Esophagus muscularis mucosa (tissue), 4 donors: ENCODE results near the gene TIMP2. TPM values are rescaled to one million over a fixed set of nuclear protein-coding genes. Genes with fewer than 3 reads are reported as not detected.
A peak's percentile ranks its signal among the peaks of the same experiment; 100 is the strongest.

ENCODE experiments used
- DNase-seq: peaks from one replicate; pipeline ENCODE4 v3.0.0-alpha.2; 2017; ENCODE audit errors: extremely low spot score
- H3K27ac ChIP-seq, 4 donors: fragments of 200-600 bp; sonication (generic); replicated peaks in 1 of 4; 1 replicate in 3 of 4; 2 replicates in 1 of 4; pipeline ENCODE4 v1.5.1; 2016 to 2019; ENCODE audit warnings: mild to moderate bottlenecking in 1 of 4
- H3K27me3 ChIP-seq, 4 donors: fragments of 200-600 bp; sonication (generic); one replicate each; pipeline versions ENCODE4 v1.5.1 to v1.6.0; 2016 to 2019
- H3K36me3 ChIP-seq, 4 donors: fragments of 200-600 bp; sonication (generic); one replicate each; pipeline ENCODE4 v1.5.1; 2016 to 2019
- H3K4me1 ChIP-seq, 4 donors: fragments of 200-600 bp; sonication (generic); one replicate each; pipeline ENCODE4 v1.5.1; 2016 to 2019
- H3K4me3 ChIP-seq, 4 donors: fragments of 200-600 bp; sonication (generic); 1 replicate in 2 of 4; 2 replicates in 2 of 4; pipeline ENCODE4 v1.5.1; 2016 to 2019; ENCODE audit warnings: mild to moderate bottlenecking in 4 of 4, moderate library complexity in 1 of 4
- H3K9me3 ChIP-seq, 4 donors: fragments of 200-600 bp; sonication (generic); 1 replicate in 3 of 4; 2 replicates in 1 of 4; pipeline ENCODE4 v1.5.1; 2016 to 2019
- EP300 ChIP-seq: sonication (generic); formaldehyde crosslinking; IDR thresholded peaks from one replicate; pipeline ENCODE4 v1.6.1; 2017; ENCODE audit warnings: antibody characterized with exemption
- POLR2A ChIP-seq: fragments of 450-650 bp; IDR thresholded peaks from one replicate; pipeline ENCODE4 v1.6.1; 2017; ENCODE audit warnings: antibody characterized with exemption, moderate library complexity, mild to moderate bottlenecking, low read depth
- POLR2AphosphoS5 ChIP-seq, 2 donors: sonication (generic); formaldehyde crosslinking; IDR thresholded peaks; one replicate each; pipeline ENCODE4 v1.6.1; 2017; ENCODE audit warnings: antibody characterized with exemption in 2 of 2
- WGBS: methylation state at CpG from one replicate; pipeline ENCODE4 v1.1.5; 2018; 5-methylcytosine and 5-hydroxymethylcytosine counted together
- intact Hi-C: fragments of 100-400 bp; cut with DNase I; formaldehyde crosslinking; loops from one replicate; pipeline ENCODE4 v1.15.1; 2023
- total RNA-seq, 4 donors: library from RNA; depleted of rRNA; stranded (reverse); fragments of >200 nt; gene quantifications; one replicate each; pipeline versions ENCODE4 v1.1.0 to v1.2.1, GENCODE V29; 2016
- TF ChIP-seq, protein P1 (sequence below), 3 experiments: fragments of 200-600 bp in 2 of 3; fragments of 450-650 bp in 1 of 3; sonication (generic) in 2 of 3; IDR thresholded peaks; one replicate each; pipeline ENCODE4 v1.5.1; 2017 to 2019; ENCODE audit warnings: antibody characterized with exemption in 3 of 3, mild to moderate bottlenecking in 2 of 3, moderate library complexity in 1 of 3

Gene TIMP2
- total RNA-seq, 4 donors from 2014 or later: 177 to 315 (median 229) TPM

DNA sequence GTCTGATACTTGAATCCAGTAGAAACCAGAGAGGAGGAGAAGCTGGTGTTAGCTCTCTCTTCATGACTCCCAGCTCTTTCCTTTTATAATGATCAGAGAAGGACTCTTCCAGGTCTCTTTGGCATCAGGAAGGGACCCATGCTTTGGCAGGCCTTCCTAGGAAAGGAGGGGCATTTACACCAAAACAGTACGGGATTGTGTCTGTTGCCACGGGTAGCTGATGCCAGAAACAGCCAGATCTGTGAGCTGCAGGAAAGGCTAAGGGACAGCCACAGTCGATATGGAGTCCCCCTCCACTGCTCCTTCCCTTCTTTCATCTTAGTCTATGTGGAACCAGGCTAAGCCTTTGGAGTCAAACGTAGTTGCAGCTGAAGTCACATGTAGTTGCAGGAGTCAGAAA is 31.5 kb downstream of the TIMP2 start:
- Histone ChIP-seq H3K4me1 (peaks cover 81 to 100% (median 100%) of the 10 kb centered on the region in 4 donors), H3K9me3 (no peaks in the 10 kb centered on the region), H3K36me3 (peaks cover 0 to 21% (median 3%) of the 10 kb centered on the region in 4 donors), H3K4me3 (no peak overlapping the region), H3K27me3 (no peaks in the 10 kb centered on the region), H3K27ac (peak overlapping the region in 2 of 4 donors; percentile 4 to 37)
- 9% methylated on average over 4 of the region's 4 CpGs for WGBS
- TF ChIP-seq, protein P1, sequence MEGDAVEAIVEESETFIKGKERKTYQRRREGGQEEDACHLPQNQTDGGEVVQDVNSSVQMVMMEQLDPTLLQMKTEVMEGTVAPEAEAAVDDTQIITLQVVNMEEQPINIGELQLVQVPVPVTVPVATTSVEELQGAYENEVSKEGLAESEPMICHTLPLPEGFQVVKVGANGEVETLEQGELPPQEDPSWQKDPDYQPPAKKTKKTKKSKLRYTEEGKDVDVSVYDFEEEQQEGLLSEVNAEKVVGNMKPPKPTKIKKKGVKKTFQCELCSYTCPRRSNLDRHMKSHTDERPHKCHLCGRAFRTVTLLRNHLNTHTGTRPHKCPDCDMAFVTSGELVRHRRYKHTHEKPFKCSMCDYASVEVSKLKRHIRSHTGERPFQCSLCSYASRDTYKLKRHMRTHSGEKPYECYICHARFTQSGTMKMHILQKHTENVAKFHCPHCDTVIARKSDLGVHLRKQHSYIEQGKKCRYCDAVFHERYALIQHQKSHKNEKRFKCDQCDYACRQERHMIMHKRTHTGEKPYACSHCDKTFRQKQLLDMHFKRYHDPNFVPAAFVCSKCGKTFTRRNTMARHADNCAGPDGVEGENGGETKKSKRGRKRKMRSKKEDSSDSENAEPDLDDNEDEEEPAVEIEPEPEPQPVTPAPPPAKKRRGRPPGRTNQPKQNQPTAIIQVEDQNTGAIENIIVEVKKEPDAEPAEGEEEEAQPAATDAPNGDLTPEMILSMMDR (IDR thresholded peaks at IDR 0.05): no peak
- TF ChIP-seq POLR2AphosphoS5 (IDR thresholded peaks at IDR 0.05) (no peak), EP300 (no peak), POLR2A (no peak)
- no peak for DNase-seq
- intact Hi-C loops: no loop called here

DNA sequence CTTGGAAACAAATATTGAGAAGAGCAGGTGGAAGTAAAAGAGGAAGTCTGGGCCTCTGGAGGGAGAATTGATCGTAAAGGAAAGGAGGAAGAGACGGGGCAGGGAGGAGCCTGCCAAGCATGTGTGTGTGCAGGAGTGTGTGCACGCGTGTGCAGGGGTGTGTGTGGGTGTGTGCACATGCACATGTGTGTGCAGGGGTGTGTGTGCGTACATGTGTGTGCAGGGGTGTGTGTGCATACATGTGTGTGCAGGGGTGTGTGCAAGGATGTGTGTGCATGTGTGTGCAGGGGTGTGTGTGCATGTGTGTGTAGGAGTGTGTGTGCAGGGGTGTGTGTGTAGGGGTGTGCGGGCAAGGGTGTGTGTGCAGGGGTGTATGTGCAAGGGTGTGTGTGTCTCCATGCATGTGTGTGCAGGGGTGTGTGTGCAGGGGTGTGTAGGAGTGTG is 32.2 kb downstream of the TIMP2 start:
- Histone ChIP-seq H3K4me3 (no peak overlapping the region), H3K27me3 (no peaks in the 10 kb centered on the region), H3K9me3 (no peaks in the 10 kb centered on the region), H3K36me3 (peaks cover 0 to 16% (median 0%) of the 10 kb centered on the region in 4 donors), H3K4me1 (peaks cover 75 to 100% (median 97%) of the 10 kb centered on the region in 4 donors), H3K27ac (peak overlapping the region in 2 of 4 donors; percentile 31 to 34)
- TF ChIP-seq, protein P1 (IDR thresholded peaks at IDR 0.05): no peak
- no peak for TF ChIP-seq EP300
- no peak for TF ChIP-seq POLR2AphosphoS5 (IDR thresholded peaks at IDR 0.05)
- no peak for TF ChIP-seq POLR2A
- intact Hi-C loops: no loop called here
- 66% methylated on average over 6 of the region's 6 CpGs for WGBS
- no peak for DNase-seq

DNA sequence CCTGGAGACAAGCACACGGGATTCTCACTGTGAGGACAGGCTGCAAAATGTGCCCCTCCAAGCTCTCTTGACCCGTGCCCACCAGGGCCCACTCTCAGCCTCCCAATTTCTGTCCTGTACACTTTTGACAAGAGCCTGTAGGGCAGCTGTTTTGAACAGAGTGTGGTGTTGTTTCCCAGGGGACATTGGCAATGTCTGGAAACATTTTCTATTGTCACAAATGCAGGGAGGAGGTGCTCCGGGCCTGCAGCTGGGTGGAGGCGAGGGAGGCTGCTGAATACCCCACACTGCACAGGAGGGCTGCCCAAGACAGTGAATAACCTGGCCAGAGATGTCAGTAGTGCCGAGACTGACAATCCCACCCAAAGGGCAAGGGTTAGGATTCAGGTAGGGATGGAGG is 32.7 kb downstream of the TIMP2 start:
- no peaks in the 10 kb centered on the region for H3K27me3 ChIP-seq
- no peaks in the 10 kb centered on the region for H3K9me3 ChIP-seq
- no peak for DNase-seq
- intact Hi-C loops: no loop called here
- H3K4me3 ChIP-seq: no peak overlapping the region
- peaks cover 0 to 12% (median 0%) of the 10 kb centered on the region in 4 donors for H3K36me3 ChIP-seq
- 45% methylated on average over 3 of the region's 5 CpGs for WGBS
- peak overlapping the region; percentile 2 to 44 (median 32) for H3K27ac ChIP-seq
- TF ChIP-seq EP300 (no peak), POLR2AphosphoS5 (IDR thresholded peaks at IDR 0.05) (no peak)
- TF ChIP-seq, protein P1 (IDR thresholded peaks at IDR 0.05): no peak
- peaks cover 72 to 100% (median 93%) of the 10 kb centered on the region in 4 donors for H3K4me1 ChIP-seq

DNA sequence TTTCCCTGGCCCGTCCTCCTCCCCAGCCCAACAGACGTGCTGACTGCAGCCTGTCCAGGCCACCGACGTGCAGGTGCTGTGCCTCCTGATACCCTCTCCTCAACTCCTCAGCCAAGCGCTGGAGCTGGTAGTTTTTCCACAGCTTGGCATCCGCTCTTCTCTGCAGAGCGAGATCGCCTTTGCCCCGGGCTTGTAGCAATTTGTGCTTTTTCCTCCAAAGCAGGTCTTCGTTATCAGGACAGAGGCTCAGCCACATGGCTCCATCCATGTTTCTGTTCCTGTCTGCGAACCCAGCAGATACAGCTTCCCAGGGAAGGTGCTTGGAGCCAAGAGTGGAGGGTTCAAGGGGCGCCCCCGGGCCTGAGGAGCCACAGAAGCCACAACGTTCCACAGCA is 33.1 kb downstream of the TIMP2 start:
- intact Hi-C loops: no loop called here
- DNase-seq: no peak
- TF ChIP-seq EP300: no peak
- no peak for TF ChIP-seq POLR2AphosphoS5 (IDR thresholded peaks at IDR 0.05)
- no peak for TF ChIP-seq POLR2A
- TF ChIP-seq, protein P1 (IDR thresholded peaks at IDR 0.05): no peak
- H3K36me3 ChIP-seq: peaks cover 0 to 10% (median 0%) of the 10 kb centered on the region in 4 donors
- H3K4me1 ChIP-seq: peaks cover 67 to 100% (median 92%) of the 10 kb centered on the region in 4 donors
- no peaks in the 10 kb centered on the region for H3K9me3 ChIP-seq
- no peaks in the 10 kb centered on the region for H3K27me3 ChIP-seq
- WGBS: 74% methylated on average over 12 of the region's 14 CpGs
- peak overlapping the region; percentile 2 to 44 (median 32) for H3K27ac ChIP-seq
- no peak overlapping the region for H3K4me3 ChIP-seq
